Mucosa of descending colon (tissue), 3 donors: ENCODE results near the gene MAMDC2. TPM values are rescaled to one million over a fixed set of nuclear protein-coding genes. Genes with fewer than 3 reads are reported as not detected.
"Not testable (repeated sequence)": the region's sequence is repeated elsewhere in the genome, so short reads cannot be mapped to it uniquely, and the experiment has no call there.

Source experiments
- ATAC-seq: fragments of 200-7000 bp; cut with Tn5 transposase; one replicate; pipeline ENCODE4 v1.9.1; 2020; ENCODE audit warnings: mild to moderate bottlenecking, moderate library complexity
- DNase-seq, 3 donors: peaks; one replicate each; pipeline ENCODE4 v3.0.0-alpha.2; 2020
- H3K36me3 ChIP-seq: fragments of 200-600 bp; one replicate; pipeline ENCODE4 v1.8.0; 2021; ENCODE audit warnings: low read depth, mild to moderate bottlenecking
- H3K4me1 ChIP-seq: fragments of 200-600 bp; one replicate; pipeline ENCODE4 v1.8.0; 2021; ENCODE audit warnings: low read depth, mild to moderate bottlenecking
- H3K4me3 ChIP-seq: fragments of 200-600 bp; one replicate; pipeline ENCODE4 v1.8.0; 2021; ENCODE audit warnings: mild to moderate bottlenecking
- H3K9me3 ChIP-seq: fragments of 200-600 bp; one replicate; pipeline ENCODE4 v1.8.0; 2021; ENCODE audit warnings: mild to moderate bottlenecking
- intact Hi-C, 2 donors: fragments of 100-400 bp; cut with DNase I in 1 of 2; cut with micrococcal nuclease in 1 of 2; formaldehyde crosslinking; loops; one replicate each; pipeline versions ENCODE4 v1.11.0 to v1.11.1; 2022; cut with DNase I, micrococcal nuclease
- total RNA-seq, 3 donors: library from RNA; stranded (reverse); fragmentation: NEBNext Ultra II Directional in 2 of 3; extraction: Animal tissue kit (Norgen Biotek cat#: 25700) in 2 of 3; gene quantifications; one replicate each; pipeline versions ENCODE4 v1.2.1 to v1.2.4, GENCODE V29; 2021 to 2023
- TF ChIP-seq, protein P1 (sequence below): fragments of 200-600 bp; IDR thresholded peaks from one replicate; pipeline ENCODE4 v1.8.0; 2022; ENCODE audit warnings: antibody characterized with exemption, mild to moderate bottlenecking
- donor health status: DM: no; HTN: no; CAD: no; lungs with moderate emphysema.
- donor health status: DM: no; HTN: no; CAD: no.
- donor health status: DM: no; HTN: yes; CAD: no.

MAMDC2 gene
- total RNA-seq, 3 donors from 2014 or later, result 3.5 to 70.6 (median 6.9) TPM

DNA sequence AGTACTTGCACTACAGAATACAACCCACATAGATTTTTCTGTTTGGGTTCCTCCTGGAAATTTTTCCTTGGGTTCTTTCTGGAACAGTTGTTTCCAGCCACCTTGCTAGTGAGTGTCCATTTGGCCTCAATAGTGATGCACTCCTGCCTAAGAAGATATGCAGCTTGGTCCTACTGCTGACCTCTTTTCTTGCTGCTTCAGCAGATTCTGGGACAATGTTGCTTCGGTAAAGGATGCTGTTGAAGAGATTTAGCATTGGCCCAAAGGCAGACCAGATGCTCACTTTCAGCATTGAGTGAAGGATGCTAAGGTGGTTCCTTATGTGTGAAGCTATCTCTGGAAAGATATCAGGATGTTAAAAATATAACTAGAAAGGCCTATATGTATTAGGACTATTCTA lies 128.9 kb downstream of the MAMDC2 start:
- no peaks in the 10 kb centered on the region for H3K9me3 ChIP-seq
- no peak for ATAC-seq

DNA sequence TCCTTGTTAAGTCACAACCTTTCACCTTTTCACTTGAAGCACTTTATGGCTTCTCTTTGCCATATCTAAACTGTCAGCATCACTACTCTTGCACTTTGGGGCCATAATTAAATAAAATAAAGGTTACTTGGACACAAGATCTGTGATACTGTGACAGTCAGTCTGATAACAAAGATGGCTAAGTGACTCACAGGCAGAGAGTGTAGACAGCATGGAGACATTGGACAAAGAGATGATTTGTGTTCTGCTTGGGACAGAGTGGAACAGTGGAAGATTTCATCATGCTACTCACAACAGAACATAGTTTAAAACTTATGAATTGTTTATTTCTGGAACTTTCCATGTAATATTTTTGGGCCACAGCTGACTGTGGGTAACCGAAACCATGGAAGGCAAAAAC lies 133.5 kb downstream of the MAMDC2 start:
- ATAC-seq (peak; percentile 46), DNase-seq (no peak)
- peaks cover 4% of the 10 kb centered on the region for H3K9me3 ChIP-seq
- TF ChIP-seq, protein P1, sequence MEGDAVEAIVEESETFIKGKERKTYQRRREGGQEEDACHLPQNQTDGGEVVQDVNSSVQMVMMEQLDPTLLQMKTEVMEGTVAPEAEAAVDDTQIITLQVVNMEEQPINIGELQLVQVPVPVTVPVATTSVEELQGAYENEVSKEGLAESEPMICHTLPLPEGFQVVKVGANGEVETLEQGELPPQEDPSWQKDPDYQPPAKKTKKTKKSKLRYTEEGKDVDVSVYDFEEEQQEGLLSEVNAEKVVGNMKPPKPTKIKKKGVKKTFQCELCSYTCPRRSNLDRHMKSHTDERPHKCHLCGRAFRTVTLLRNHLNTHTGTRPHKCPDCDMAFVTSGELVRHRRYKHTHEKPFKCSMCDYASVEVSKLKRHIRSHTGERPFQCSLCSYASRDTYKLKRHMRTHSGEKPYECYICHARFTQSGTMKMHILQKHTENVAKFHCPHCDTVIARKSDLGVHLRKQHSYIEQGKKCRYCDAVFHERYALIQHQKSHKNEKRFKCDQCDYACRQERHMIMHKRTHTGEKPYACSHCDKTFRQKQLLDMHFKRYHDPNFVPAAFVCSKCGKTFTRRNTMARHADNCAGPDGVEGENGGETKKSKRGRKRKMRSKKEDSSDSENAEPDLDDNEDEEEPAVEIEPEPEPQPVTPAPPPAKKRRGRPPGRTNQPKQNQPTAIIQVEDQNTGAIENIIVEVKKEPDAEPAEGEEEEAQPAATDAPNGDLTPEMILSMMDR, result no peak
- H3K36me3 ChIP-seq, result no peaks in the 10 kb centered on the region
- H3K4me3 ChIP-seq, result no peak overlapping the region
- intact Hi-C loops, result no loop called here
- no peaks in the 10 kb centered on the region for H3K4me1 ChIP-seq

More for the DNA sequence above, 128.9 kb downstream of the MAMDC2 start:
- H3K4me3 ChIP-seq, result no peak overlapping the region
- H3K36me3 ChIP-seq, result no peaks in the 10 kb centered on the region
- intact Hi-C loops, result no loop called here
- TF ChIP-seq, protein P1, result no peak
- DNase-seq, result no peak
- no peaks in the 10 kb centered on the region for H3K4me1 ChIP-seq

DNA sequence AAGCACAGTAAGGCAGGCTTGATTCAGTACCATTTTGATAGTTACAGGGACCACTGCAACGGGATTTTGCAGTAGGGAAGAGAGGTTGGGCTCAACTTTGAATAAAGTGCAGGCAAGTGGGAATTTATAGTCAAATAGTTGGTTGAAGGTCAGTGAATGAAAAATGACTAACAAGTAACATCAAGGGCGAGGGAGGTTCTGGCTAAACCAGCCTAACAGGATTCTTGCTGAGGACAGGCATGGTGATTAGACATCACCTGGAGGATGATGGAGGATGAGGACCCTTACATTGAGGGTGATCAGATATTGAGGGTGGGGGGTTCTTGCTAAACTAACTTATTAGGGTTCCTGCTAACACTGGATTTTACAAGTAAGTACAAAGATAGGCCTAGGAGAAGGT lies 149.1 kb downstream of the MAMDC2 start:
- intact Hi-C loops, result loop anchor here in 1 of 2 donors (10.0 kb wide), 1 partner anchor 62 kb away; the partner anchor contains the start of gene SMC5
- no peak overlapping the region for H3K4me3 ChIP-seq
- ATAC-seq (no peak), DNase-seq (no peak)
- no peaks in the 10 kb centered on the region for H3K9me3 ChIP-seq
- no peaks in the 10 kb centered on the region for H3K4me1 ChIP-seq
- TF ChIP-seq, protein P1, result no peak
- H3K36me3 ChIP-seq, result no peaks in the 10 kb centered on the region

DNA sequence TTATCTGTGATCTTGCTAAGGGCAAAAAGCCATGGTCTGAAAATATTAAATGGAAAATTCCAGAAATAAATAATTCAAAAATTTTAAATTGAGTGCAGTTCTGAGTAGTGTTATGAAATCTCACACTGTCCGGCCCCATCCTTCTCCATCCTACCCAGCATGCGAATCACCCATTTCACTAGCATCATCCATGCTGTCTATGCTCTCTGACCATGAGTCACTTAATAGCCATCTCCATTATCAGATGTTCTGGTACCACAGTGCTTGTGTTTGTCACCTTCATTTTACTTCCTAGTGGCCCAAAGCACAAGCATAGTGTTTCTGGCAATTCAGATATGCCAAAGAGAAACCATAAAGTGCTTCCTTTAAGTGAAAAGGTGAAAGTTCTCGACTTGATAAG lies 151.8 kb downstream of the MAMDC2 start:
- H3K4me1 ChIP-seq, result no peaks in the 10 kb centered on the region
- intact Hi-C loops, result loop anchor here in 1 of 2 donors (10.0 kb wide), 1 partner anchor 59 kb away; the partner anchor contains the start of gene SMC5
- DNase-seq (no peak), ATAC-seq (no peak)
- H3K36me3 ChIP-seq, result no peaks in the 10 kb centered on the region
- H3K4me3 ChIP-seq, result no peak overlapping the region
- no peaks in the 10 kb centered on the region for H3K9me3 ChIP-seq
- TF ChIP-seq, protein P1, result no peak

DNA sequence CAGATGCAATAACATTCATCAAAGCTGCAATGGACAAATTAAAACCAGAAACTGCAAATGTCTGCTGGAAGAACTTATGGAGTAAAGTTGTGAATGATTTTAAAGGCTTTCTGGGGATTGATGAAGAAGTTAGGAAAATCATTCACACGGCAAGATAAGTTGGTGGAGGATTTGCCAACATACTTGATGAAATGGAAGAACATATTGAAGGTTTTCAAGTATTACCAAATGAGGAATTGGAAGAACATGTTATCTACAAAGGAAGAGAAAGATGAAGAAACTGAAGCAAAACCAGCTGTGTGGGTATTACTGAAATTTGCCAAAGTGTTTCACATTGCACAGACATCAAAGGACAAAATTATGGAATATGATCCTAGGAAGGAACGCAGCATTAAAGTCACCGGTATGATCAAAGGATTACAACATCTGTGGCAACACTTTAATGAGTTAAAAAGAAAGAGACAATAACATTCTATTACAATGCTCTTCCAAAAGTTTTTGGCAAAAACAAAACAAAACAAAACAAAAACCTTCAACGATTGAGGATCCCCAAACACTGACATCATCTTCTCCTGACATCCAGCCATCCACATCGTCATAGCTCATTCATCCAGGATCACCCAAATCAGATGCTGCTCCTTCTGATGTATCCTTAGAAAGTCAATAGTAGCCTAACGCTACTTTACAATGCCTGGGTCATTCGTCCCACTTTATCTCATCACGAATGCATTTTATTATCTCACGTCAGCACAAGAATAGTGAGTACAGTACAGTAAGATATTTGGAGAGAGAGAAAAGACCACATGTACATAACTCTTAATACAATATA lies 153.8 kb downstream of the MAMDC2 start:
- ATAC-seq, result no peak
- Histone ChIP-seq H3K4me1 (no peaks in the 10 kb centered on the region), H3K4me3 (no peak overlapping the region), H3K36me3 (no peaks in the 10 kb centered on the region), H3K9me3 (no peaks in the 10 kb centered on the region)
- DNase-seq, result no peak
- TF ChIP-seq, protein P1, result no peak
- intact Hi-C loops, result loop anchor here in 1 of 2 donors (10.0 kb wide), 1 partner anchor 57 kb away; the partner anchor contains the start of gene SMC5

DNA sequence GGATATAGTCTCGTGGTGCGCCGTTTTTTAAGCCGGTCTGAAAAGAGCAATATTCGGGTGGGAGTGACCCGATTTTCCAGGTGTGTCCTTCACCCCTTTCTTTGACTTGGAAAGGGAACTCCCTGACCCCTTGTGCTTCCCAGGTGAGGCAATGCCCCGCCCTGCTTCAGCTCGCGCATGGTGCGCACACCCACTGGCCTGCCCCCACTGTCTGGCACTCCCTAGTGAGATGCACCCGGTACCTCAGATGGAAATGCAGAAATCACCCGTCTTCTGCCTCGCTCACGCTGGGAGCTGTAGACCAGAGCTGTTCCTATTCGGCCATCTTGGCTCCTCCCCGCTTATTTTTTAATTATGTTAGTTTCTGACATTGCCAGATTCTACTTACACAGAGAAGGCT lies 161.1 kb downstream of the MAMDC2 start:
- ATAC-seq, H3K4me1 ChIP-seq, intact Hi-C loops, H3K4me3 ChIP-seq, H3K9me3 ChIP-seq, H3K36me3 ChIP-seq: not testable (repeated sequence)
- peak in 2 of 3 donors; percentile 13 to 68 for DNase-seq
